HG02763 (cell line): ENCODE data around the gene EGFL7.

Experiments used
- ATAC-seq: cut with Tn5 transposase; IDR thresholded peaks from one replicate; pipeline ENCODE4 v1.9.1; 2021; ENCODE audit warnings: mild to moderate bottlenecking, moderate library complexity; ENCODE audit not compliant: unreplicated experiment

Gene EGFL7

GRCh38 chr9:136713550-136713949 lies 50.8 kb downstream of the EGFL7 start:
- no peak for ATAC-seq

GRCh38 chr9:136714096-136714892 lies 51.6 kb downstream of the EGFL7 start:
- no peak for ATAC-seq

GRCh38 chr9:136714893-136715274 lies 52.2 kb downstream of the EGFL7 start:
- no peak for ATAC-seq

GRCh38 chr9:136717399-136717798 lies 54.7 kb downstream of the EGFL7 start:
- no peak for ATAC-seq

GRCh38 chr9:136718345-136719194 lies 55.9 kb downstream of the EGFL7 start:
- ATAC-seq: no peak

GRCh38 chr9:136719195-136719880 lies 56.6 kb downstream of the EGFL7 start:
- ATAC-seq: no peak

- no peak for ATAC-seq
These were observed 57.7 kb downstream of the EGFL7 start for GRCh38 chr9:136720251-136720897.

GRCh38 chr9:136720898-136721338 lies 58.2 kb downstream of the EGFL7 start:
- no peak for ATAC-seq

GRCh38 chr9:136721339-136722092 lies 58.8 kb downstream of the EGFL7 start:
- ATAC-seq: no peak
